ENCODE measurements around the gene FNBP1. TPM values are rescaled to one million over a fixed set of nuclear protein-coding genes. Genes with fewer than 3 reads are reported as not detected.
A peak's percentile ranks its signal among the peaks of the same experiment; 100 is the strongest.

The FNBP1 gene
- total and polyA plus RNA-seq, 2 experiments from 2014 or later: 26.6 to 28.8 TPM

GRCh38 chr9:129910628-129911567 lies 132.1 kb downstream of the FNBP1 start:
- no peak overlapping the region for H3K4me2 ChIP-seq
- no peak overlapping the region for H3K4me3 ChIP-seq
- H2AFZ ChIP-seq: no peak overlapping the region
- no peak overlapping the region for H3K27ac ChIP-seq (ENCODE audit: low read depth)
- H3F3A ChIP-seq (replicated peaks; ENCODE audit: low read depth): 0 out of 2 replicates have a peak, but pooled peaks cover 3% of the 10 kb centered on the region
- no peaks in the 10 kb centered on the region for H3K79me2 ChIP-seq (replicated peaks; ENCODE audit: insufficient read depth)
- peaks cover 7% of the 10 kb centered on the region; the same call in 1 of the 2 replicates for H3K4me1 ChIP-seq (ENCODE audit: insufficient read depth)
- H3K9me3 Mint-ChIP-seq: no peaks in the 10 kb centered on the region; the same call in 2 of the 3 replicates
- H3K4me3 Mint-ChIP-seq: no peak overlapping the region
- peaks cover 9% of the 10 kb centered on the region for H3K27me3 Mint-ChIP-seq (ENCODE audit: insufficient read depth, low read depth, poor library complexity)
- TF ChIP-seq STAT1 (IDR thresholded peaks at IDR 0.05; ENCODE audit: unreplicated experiment) (no peak), ZNF462 (CRISPR knock-in tag; IDR thresholded peaks at IDR 0.05) (no peak), POLR2AphosphoS5 (IDR thresholded peaks at IDR 0.05; ENCODE audit: low read depth) (no peak), JUNB (IDR thresholded peaks at IDR 0.05; ENCODE audit: unreplicated experiment) (no peak), EZH2phosphoT487 (IDR thresholded peaks at IDR 0.05; ENCODE audit: unreplicated experiment) (no peak), CREB1 (CRISPR knock-in tag; IDR thresholded peaks at IDR 0.05; ENCODE audit: low read depth) (no peak), EZH2 (IDR thresholded peaks at IDR 0.05; ENCODE audit: low read depth, unreplicated experiment) (no peak), ZNF114 (CRISPR knock-in tag; IDR thresholded peaks at IDR 0.05) (no peak), ZNF331 (CRISPR knock-in tag; IDR thresholded peaks at IDR 0.05; ENCODE audit: low read depth) (no peak)
- TF ChIP-seq, protein P1, sequence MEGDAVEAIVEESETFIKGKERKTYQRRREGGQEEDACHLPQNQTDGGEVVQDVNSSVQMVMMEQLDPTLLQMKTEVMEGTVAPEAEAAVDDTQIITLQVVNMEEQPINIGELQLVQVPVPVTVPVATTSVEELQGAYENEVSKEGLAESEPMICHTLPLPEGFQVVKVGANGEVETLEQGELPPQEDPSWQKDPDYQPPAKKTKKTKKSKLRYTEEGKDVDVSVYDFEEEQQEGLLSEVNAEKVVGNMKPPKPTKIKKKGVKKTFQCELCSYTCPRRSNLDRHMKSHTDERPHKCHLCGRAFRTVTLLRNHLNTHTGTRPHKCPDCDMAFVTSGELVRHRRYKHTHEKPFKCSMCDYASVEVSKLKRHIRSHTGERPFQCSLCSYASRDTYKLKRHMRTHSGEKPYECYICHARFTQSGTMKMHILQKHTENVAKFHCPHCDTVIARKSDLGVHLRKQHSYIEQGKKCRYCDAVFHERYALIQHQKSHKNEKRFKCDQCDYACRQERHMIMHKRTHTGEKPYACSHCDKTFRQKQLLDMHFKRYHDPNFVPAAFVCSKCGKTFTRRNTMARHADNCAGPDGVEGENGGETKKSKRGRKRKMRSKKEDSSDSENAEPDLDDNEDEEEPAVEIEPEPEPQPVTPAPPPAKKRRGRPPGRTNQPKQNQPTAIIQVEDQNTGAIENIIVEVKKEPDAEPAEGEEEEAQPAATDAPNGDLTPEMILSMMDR (conservative IDR thresholded peaks at IDR 0.05; ENCODE audit: low read depth in 2 of 2): no peak
- TF ChIP-seq, protein P2, sequence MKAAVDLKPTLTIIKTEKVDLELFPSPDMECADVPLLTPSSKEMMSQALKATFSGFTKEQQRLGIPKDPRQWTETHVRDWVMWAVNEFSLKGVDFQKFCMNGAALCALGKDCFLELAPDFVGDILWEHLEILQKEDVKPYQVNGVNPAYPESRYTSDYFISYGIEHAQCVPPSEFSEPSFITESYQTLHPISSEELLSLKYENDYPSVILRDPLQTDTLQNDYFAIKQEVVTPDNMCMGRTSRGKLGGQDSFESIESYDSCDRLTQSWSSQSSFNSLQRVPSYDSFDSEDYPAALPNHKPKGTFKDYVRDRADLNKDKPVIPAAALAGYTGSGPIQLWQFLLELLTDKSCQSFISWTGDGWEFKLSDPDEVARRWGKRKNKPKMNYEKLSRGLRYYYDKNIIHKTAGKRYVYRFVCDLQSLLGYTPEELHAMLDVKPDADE (IDR thresholded peaks at IDR 0.05): no peak
- TF ChIP-seq, protein P3, sequence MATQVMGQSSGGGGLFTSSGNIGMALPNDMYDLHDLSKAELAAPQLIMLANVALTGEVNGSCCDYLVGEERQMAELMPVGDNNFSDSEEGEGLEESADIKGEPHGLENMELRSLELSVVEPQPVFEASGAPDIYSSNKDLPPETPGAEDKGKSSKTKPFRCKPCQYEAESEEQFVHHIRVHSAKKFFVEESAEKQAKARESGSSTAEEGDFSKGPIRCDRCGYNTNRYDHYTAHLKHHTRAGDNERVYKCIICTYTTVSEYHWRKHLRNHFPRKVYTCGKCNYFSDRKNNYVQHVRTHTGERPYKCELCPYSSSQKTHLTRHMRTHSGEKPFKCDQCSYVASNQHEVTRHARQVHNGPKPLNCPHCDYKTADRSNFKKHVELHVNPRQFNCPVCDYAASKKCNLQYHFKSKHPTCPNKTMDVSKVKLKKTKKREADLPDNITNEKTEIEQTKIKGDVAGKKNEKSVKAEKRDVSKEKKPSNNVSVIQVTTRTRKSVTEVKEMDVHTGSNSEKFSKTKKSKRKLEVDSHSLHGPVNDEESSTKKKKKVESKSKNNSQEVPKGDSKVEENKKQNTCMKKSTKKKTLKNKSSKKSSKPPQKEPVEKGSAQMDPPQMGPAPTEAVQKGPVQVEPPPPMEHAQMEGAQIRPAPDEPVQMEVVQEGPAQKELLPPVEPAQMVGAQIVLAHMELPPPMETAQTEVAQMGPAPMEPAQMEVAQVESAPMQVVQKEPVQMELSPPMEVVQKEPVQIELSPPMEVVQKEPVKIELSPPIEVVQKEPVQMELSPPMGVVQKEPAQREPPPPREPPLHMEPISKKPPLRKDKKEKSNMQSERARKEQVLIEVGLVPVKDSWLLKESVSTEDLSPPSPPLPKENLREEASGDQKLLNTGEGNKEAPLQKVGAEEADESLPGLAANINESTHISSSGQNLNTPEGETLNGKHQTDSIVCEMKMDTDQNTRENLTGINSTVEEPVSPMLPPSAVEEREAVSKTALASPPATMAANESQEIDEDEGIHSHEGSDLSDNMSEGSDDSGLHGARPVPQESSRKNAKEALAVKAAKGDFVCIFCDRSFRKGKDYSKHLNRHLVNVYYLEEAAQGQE (IDR thresholded peaks at IDR 0.05; ENCODE audit: unreplicated experiment): no peak
- peaks cover 16% of the 10 kb centered on the region for H3K36me3 Mint-ChIP-seq (ENCODE audit: low read depth)
- H4K20me1 ChIP-seq (replicated peaks; ENCODE audit: insufficient read depth): no peaks in the 10 kb centered on the region
- no peaks in the 10 kb centered on the region for H3K27me3 ChIP-seq (ENCODE audit: insufficient read depth)
- 0 out of 2 replicates have a peak, but pooled peaks cover 5% of the 10 kb centered on the region for H3K36me3 ChIP-seq (ENCODE audit: insufficient read depth)
- no peak for ATAC-seq
- peak overlapping the region; percentile 74 for H3K27ac Mint-ChIP-seq
- H3K9me2 ChIP-seq (ENCODE audit: insufficient read depth): no peaks in the 10 kb centered on the region
- peaks cover 11% of the 10 kb centered on the region for H3K4me1 Mint-ChIP-seq
- no peak for DNase-seq (ENCODE audit: low spot score)
